CD14-positive monocyte (primary cell): ENCODE measurements around the gene CHD6. TPM values are rescaled to one million over a fixed set of nuclear protein-coding genes. Genes with fewer than 3 reads are reported as not detected.

Experiments used
- DNase-seq, 3 donors: peaks; one replicate each; pipeline ENCODE4 v3.0.0-alpha.2; 2011 to 2022
- H2AFZ ChIP-seq: 2 replicates; pipeline ENCODE4 v1.6.0; 2012; ENCODE audit warnings: mild to moderate bottlenecking, low read depth, low read length, inconsistent platforms; ENCODE audit not compliant: insufficient read depth, poor library complexity, severe bottlenecking
- H3K27ac ChIP-seq, 2 donors: 1 replicate in 1 of 2; 2 replicates in 1 of 2; pipeline ENCODE4 v1.5.1; 2012 to 2013; ENCODE audit warnings: low read length in 2 of 2, control low read depth in 1 of 2, inconsistent platforms in 1 of 2, low read depth in 1 of 2, mild to moderate bottlenecking in 1 of 2
- H3K27me3 ChIP-seq, 2 donors: one replicate each; pipeline versions ENCODE4 v1.6.0 to v1.6.1; 2011 to 2013; ENCODE audit warnings: low read length in 2 of 2; ENCODE audit not compliant: control insufficient read depth in 2 of 2, insufficient read depth in 2 of 2
- H3K36me3 ChIP-seq, 2 donors: replicated peaks in 1 of 2; 1 replicate in 1 of 2; 2 replicates in 1 of 2; pipeline versions ENCODE4 v1.5.1 to v1.6.1; 2012 to 2013; ENCODE audit warnings: low read length in 2 of 2, control low read depth in 1 of 2, inconsistent platforms in 1 of 2, mild to moderate bottlenecking in 1 of 2; ENCODE audit not compliant: insufficient read depth in 2 of 2, control insufficient read depth in 1 of 2
- H3K4me1 ChIP-seq, 2 donors: 1 replicate in 1 of 2; 2 replicates in 1 of 2; pipeline versions ENCODE4 v1.5.1 to v1.6.1; 2012 to 2013; ENCODE audit warnings: low read length in 2 of 2, control low read depth in 1 of 2, inconsistent platforms in 1 of 2, mild to moderate bottlenecking in 1 of 2, moderate library complexity in 1 of 2; ENCODE audit not compliant: insufficient read depth in 2 of 2, control insufficient read depth in 1 of 2
- H3K4me2 ChIP-seq: replicated peaks from 2 replicates; pipeline ENCODE3; 2012; ENCODE audit warnings: low read length, moderate library complexity, mild to moderate bottlenecking; ENCODE audit not compliant: poor library complexity, severe bottlenecking; ENCODE audit errors: extremely low read depth
- H3K4me3 ChIP-seq, 3 experiments: fragments of 200-600 bp in 1 of 3; sonication (generic) in 1 of 3; replicated peaks in 1 of 3; 1 replicate in 2 of 3; 2 replicates in 1 of 3; pipeline ENCODE4 v1.5.1; 2011 to 2013; ENCODE audit warnings: low read length in 3 of 3, mild to moderate bottlenecking in 3 of 3, control low read depth in 2 of 3, low read depth in 2 of 3, inconsistent platforms in 1 of 3, moderate library complexity in 1 of 3
- H3K79me2 ChIP-seq: 2 replicates; pipeline ENCODE4 v1.6.0; 2012; ENCODE audit warnings: mild to moderate bottlenecking, control low read depth, inconsistent platforms, low read length, moderate library complexity; ENCODE audit not compliant: insufficient read depth
- H3K9ac ChIP-seq: 2 replicates; pipeline ENCODE4 v1.6.0; 2017; ENCODE audit warnings: low read length, mild to moderate bottlenecking; ENCODE audit not compliant: insufficient read depth, poor library complexity, severe bottlenecking
- H3K9me3 ChIP-seq, 2 donors: replicated peaks in 1 of 2; 1 replicate in 1 of 2; 2 replicates in 1 of 2; pipeline versions ENCODE4 v1.5.1 to v1.6.1; 2012 to 2013; ENCODE audit warnings: low read length in 2 of 2, control low read depth in 1 of 2; ENCODE audit not compliant: control insufficient read depth in 1 of 2, insufficient read depth in 1 of 2
- H4K20me1 ChIP-seq: 2 replicates; pipeline ENCODE4 v1.6.0; 2012; ENCODE audit warnings: mild to moderate bottlenecking, low read length, control low read depth, moderate library complexity; ENCODE audit not compliant: insufficient read depth
- H3K27ac Mint-ChIP-seq, 7 donors: one replicate each; pipeline ENCODE4 v1.8.0; 2020; ENCODE audit warnings: mild to moderate bottlenecking in 7 of 7, mixed read lengths in 7 of 7, moderate library complexity in 6 of 7, inconsistent platforms in 2 of 7
- H3K27me3 Mint-ChIP-seq, 3 donors: one replicate each; pipeline ENCODE4 v1.8.0; 2021 to 2022; ENCODE audit warnings: low read depth in 3 of 3, mild to moderate bottlenecking in 3 of 3, mixed read lengths in 3 of 3, moderate library complexity in 3 of 3, inconsistent platforms in 1 of 3
- H3K36me3 Mint-ChIP-seq, 2 donors: one replicate each; pipeline ENCODE4 v1.8.0; 2020; ENCODE audit warnings: mixed read lengths in 2 of 2, inconsistent platforms in 1 of 2, mild to moderate bottlenecking in 1 of 2
- H3K4me1 Mint-ChIP-seq: one replicate; pipeline ENCODE4 v1.8.0; 2020; ENCODE audit warnings: mild to moderate bottlenecking, mixed read lengths
- H3K4me3 Mint-ChIP-seq, 2 donors: one replicate each; pipeline ENCODE4 v1.8.0; 2020; ENCODE audit warnings: mild to moderate bottlenecking in 2 of 2, mixed read lengths in 2 of 2, moderate library complexity in 1 of 2
- H3K9me3 Mint-ChIP-seq, 7 donors: one replicate each; pipeline ENCODE4 v1.8.0; 2020 to 2022; ENCODE audit warnings: mixed read lengths in 7 of 7, mild to moderate bottlenecking in 6 of 7, moderate library complexity in 6 of 7, inconsistent platforms in 2 of 7
- WGBS: methylation state at CpG from one replicate; pipeline ENCODE4 v1.1.5; 2013; ENCODE audit warnings: missing lambda C conversion rate; ENCODE audit not compliant: insufficient coverage; 5-methylcytosine and 5-hydroxymethylcytosine counted together
- intact Hi-C, 2 donors: fragments of 100-400 bp; cut with micrococcal nuclease; formaldehyde crosslinking; loops; one replicate each; pipeline versions ENCODE4 v1.15.0 to v1.15.1; 2023
- polyA plus RNA-seq, 3 donors: library from polyadenylated mRNA; depleted of rRNA in 1 of 3; unstranded in 2 of 3; stranded (reverse) in 1 of 3; fragments of 300-500 nt in 2 of 3; fragments of >200 nt in 1 of 3; fragmentation: Illumina TruSeq in 2 of 3; gene quantifications; 1 replicate in 2 of 3; 2 replicates in 1 of 3; pipeline ENCODE4 v1.2.3, GENCODE V29; 2012 to 2021
- TF ChIP-seq, protein P1 (sequence below): fragments of 200-600 bp; IDR thresholded peaks from one replicate; pipeline ENCODE4 v1.8.0; 2022; ENCODE audit warnings: antibody characterized with exemption, mild to moderate bottlenecking

CHD6 gene
- polyA plus RNA-seq, 3 donors = 12.9 to 19.6 (median 13.0) TPM

DNA sequence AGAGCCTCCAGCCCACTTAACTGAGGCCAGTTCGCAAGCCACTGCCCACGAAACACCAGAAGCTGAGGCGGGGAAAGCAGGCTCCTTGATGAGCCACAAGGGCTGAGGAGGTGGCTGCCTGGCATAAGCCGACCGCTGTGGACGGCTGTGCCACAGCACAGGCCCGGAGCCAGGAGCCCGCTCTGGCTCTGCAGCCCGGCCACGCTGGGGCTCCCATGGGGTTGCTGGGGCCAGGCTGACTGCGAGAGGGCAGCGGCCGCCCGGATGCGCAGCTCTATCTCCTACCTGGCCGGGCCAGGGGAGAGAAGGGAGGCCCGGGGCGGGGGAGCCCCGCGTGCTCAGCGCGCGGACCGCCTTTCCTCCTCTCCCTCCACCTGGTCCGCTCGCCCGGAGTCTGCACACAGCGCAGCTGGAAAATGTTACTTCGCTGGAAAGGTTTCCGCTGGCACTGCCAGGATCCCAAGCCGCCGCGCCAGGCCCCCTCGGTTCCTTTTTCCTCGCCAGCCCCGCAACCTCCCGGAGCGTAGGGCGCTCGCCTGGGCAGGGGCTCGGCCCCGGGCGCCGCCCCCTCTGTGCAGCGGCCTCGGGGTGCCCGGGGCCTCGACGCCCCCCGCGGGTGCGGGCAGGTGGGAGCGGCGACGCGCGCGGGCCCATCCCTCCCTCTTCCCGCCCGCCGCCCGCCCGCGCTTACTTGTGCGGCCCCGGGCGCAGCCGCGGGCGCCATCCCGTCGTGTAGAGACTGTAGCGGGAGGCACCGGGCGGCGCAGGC lies 252.2 kb downstream of the CHD6 start:
- H3K4me3 ChIP-seq = no peak overlapping the region

DNA sequence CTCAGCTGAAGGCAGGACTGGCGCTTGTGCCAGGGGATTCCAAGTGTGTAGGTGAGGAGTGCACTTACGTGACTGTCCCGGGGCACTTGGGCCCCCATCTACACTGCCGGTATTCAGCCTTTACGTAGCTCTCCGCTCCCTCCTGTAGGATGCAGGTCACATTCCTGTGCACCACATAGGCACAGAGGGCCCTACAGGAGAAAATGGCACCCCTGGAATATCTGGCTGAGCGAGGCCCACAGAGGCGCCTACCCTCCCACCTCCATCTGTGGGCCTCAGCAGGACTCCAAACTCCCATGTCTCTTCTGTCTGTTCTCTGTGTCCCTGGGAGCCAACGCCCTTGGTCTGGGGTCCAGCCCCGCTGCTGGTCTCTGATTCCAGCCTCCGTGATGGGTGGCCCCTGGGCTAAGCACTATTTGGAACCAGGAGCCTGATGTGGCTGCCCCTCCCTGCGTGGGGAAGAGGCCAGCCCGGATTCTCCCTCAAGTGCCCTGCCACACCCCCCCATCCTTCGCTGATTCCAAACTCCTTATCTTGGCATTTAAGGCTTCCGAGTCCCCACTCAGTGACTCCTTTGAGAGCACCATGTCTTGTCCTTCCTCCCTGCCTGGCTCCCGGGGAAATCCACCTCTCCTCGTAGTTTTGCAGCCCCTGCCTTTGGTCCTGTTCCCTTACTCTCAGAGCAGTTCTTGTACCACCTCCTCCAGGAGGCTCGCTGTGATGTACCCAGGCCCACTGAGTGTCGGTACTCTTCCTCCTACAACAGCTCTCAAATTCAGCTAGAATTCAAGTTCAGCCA lies 253.0 kb downstream of the CHD6 start:
- Histone ChIP-seq H3K4me3 (no peak overlapping the region), H3K4me1 (no peaks in the 10 kb centered on the region), H2AFZ (no peak overlapping the region), H3K9ac (no peak overlapping the region), H3K79me2 (no peaks in the 10 kb centered on the region), H3K4me2 (no peak overlapping the region), H4K20me1 (no peaks in the 10 kb centered on the region), H3K36me3 (no peaks in the 10 kb centered on the region), H3K27ac (no peak overlapping the region), H3K9me3 (no peaks in the 10 kb centered on the region), H3K27me3 (peaks cover 17 to 37% of the 10 kb centered on the region in 2 donors)
- intact Hi-C loops = no loop called here
- Mint-ChIP-seq H3K27ac (peak overlapping the region in 1 of 7 donors; percentile 28), H3K4me3 (peak overlapping the region in 1 of 2 donors; percentile 75), H3K9me3 (peaks cover 0 to 9% (median under 1%) of the 10 kb centered on the region in 7 donors), H3K4me1 (peaks cover 4% of the 10 kb centered on the region), H3K36me3 (no peaks in the 10 kb centered on the region), H3K27me3 (peaks cover 37 to 61% (median 43%) of the 10 kb centered on the region in 3 donors)
- TF ChIP-seq, protein P1, sequence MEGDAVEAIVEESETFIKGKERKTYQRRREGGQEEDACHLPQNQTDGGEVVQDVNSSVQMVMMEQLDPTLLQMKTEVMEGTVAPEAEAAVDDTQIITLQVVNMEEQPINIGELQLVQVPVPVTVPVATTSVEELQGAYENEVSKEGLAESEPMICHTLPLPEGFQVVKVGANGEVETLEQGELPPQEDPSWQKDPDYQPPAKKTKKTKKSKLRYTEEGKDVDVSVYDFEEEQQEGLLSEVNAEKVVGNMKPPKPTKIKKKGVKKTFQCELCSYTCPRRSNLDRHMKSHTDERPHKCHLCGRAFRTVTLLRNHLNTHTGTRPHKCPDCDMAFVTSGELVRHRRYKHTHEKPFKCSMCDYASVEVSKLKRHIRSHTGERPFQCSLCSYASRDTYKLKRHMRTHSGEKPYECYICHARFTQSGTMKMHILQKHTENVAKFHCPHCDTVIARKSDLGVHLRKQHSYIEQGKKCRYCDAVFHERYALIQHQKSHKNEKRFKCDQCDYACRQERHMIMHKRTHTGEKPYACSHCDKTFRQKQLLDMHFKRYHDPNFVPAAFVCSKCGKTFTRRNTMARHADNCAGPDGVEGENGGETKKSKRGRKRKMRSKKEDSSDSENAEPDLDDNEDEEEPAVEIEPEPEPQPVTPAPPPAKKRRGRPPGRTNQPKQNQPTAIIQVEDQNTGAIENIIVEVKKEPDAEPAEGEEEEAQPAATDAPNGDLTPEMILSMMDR = no peak
- WGBS = 85% methylated on average over 19 of the region's 19 CpGs
- DNase-seq = no peak

More for the DNA sequence above, 252.2 kb downstream of the CHD6 start:
- H3K79me2 ChIP-seq = no peaks in the 10 kb centered on the region
- no peaks in the 10 kb centered on the region for H4K20me1 ChIP-seq
- DNase-seq = no peak
- H3K4me2 ChIP-seq = no peak overlapping the region
- peaks cover 1 to 2% of the 10 kb centered on the region in 2 donors for H3K9me3 ChIP-seq
- peaks cover 17 to 37% of the 10 kb centered on the region in 2 donors for H3K27me3 ChIP-seq
- 5% methylated on average over 73 of the region's 76 CpGs for WGBS
- H3K4me1 Mint-ChIP-seq = peaks cover 4% of the 10 kb centered on the region
- no peak overlapping the region for H3K27ac ChIP-seq
- H3K36me3 Mint-ChIP-seq = no peaks in the 10 kb centered on the region
- no peaks in the 10 kb centered on the region for H3K36me3 ChIP-seq
- H3K9ac ChIP-seq = no peak overlapping the region
- peaks cover 37 to 64% (median 43%) of the 10 kb centered on the region in 3 donors for H3K27me3 Mint-ChIP-seq
- TF ChIP-seq, protein P1 = no peak
- H3K9me3 Mint-ChIP-seq = peaks cover under 1 to 13% (median 6%) of the 10 kb centered on the region in 7 donors
- no peak overlapping the region for H3K27ac Mint-ChIP-seq
- no peaks in the 10 kb centered on the region for H3K4me1 ChIP-seq
- peak overlapping the region in 1 of 2 donors; percentile 75 for H3K4me3 Mint-ChIP-seq
- intact Hi-C loops = no loop called here
- H2AFZ ChIP-seq = no peak overlapping the region
